Spleen (tissue), 7 donors: ENCODE data around the gene PDGFA.

Source experiments
- CTCF ChIP-seq, 11 experiments: fragments of 200-600 bp in 7 of 11; fragments of 450-650 bp in 4 of 11; sonication (generic) in 4 of 11; IDR thresholded peaks in 8 of 11; conservative IDR thresholded peaks in 3 of 11; 1 replicate in 7 of 11; 2 replicates in 4 of 11; pipeline versions ENCODE4 v1.4.0 to v1.8.0; 2016 to 2021; ENCODE audit warnings: antibody characterized with exemption in 11 of 11, inconsistent platforms in 4 of 11, mild to moderate bottlenecking in 1 of 11
- POLR2A ChIP-seq, 3 donors: fragments of 450-650 bp; IDR thresholded peaks; one replicate each; pipeline ENCODE4 v1.5.1; 2017; ENCODE audit warnings: antibody characterized with exemption in 3 of 3, mild to moderate bottlenecking in 1 of 3
- donor health status: DM: no; HTN: no; CAD: no; lungs with moderate emphysema.
- donor health status: DM: no; HTN: no; CAD: no.
- donor health status: DM: no; HTN: no; CAD: no.

DNA sequence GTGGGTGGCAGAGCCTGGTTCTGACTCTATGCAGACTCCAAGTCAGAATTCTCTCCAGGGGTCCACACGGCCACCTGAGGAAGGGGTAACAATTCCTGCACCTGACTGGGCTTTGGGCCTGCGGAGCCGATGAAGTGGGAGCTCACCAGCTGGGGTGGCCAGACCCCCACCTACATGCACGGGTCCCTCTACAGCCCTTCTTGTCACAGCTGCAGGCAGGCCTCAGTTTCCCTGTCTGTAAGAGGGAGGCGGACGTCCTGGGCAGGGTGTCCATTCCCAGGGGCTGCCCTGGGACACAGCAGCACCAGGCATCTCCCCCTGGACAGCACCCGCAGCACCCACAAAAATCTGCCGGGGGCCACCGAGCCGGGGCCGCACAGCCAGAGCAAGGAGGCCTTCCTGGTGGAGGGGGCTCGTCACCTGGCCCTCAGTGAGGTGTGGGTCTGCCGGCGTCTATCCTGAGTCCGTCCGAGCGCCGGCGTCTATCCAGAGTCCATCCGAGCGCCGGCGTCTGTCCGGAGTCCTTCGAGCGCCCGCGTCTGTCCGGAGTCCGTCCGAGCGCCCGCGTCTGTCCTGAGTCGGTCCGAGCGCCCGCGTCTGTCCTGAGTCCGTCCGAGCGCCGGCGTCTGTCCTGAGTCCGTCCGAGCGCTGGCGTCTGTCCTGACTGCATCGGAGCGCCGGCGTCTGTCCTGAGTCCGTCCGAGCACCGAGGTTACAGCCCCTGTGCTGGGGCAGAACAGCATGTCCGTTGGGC lies 65.1 kb downstream of the PDGFA start:
- TF ChIP-seq CTCF (IDR thresholded peaks at IDR 0.05 in 8 of 11, conservative IDR thresholded peaks at IDR 0.05 in 3 of 11) = no peak
- TF ChIP-seq POLR2A (IDR thresholded peaks at IDR 0.05) = no peak
